ENCODE data around the gene IGF2.

DNA sequence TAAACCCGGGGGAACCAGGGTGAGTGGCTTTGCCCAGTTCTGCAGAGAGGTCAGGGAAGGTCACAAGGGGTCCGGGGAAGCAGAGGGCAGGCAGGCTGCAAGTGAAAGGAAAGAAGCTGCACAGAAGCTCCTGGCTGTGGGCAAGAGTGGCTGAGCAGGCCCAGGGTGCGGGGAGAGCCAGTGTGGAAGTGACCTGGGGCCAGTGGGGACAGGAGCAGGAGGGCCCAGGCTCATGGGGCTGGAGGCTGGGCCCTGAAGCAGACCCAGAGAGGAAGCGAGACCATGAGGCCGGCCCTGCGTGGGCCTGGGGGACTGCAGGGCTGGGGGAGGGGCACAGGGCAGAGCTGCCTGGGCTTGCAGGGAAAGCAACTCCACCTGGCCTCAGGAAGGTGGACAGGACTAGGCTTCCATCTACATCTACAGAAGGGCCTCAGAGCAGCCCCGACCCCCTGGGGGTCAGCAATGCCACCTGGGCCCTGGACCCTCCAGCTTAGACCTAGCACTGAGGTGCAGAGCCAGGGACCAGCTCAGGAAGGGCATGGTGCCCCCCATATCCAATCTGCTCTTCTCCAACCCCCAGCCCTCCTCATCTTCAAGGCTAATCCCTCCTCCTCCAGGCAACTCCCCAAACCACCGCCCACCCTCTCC lies 11.6 kb downstream of the IGF2 start:
- TF ChIP-seq, protein P1, sequence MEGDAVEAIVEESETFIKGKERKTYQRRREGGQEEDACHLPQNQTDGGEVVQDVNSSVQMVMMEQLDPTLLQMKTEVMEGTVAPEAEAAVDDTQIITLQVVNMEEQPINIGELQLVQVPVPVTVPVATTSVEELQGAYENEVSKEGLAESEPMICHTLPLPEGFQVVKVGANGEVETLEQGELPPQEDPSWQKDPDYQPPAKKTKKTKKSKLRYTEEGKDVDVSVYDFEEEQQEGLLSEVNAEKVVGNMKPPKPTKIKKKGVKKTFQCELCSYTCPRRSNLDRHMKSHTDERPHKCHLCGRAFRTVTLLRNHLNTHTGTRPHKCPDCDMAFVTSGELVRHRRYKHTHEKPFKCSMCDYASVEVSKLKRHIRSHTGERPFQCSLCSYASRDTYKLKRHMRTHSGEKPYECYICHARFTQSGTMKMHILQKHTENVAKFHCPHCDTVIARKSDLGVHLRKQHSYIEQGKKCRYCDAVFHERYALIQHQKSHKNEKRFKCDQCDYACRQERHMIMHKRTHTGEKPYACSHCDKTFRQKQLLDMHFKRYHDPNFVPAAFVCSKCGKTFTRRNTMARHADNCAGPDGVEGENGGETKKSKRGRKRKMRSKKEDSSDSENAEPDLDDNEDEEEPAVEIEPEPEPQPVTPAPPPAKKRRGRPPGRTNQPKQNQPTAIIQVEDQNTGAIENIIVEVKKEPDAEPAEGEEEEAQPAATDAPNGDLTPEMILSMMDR (IDR thresholded peaks at IDR 0.05) = no peak
- no peak for TF ChIP-seq POLR2A (IDR thresholded peaks at IDR 0.05)

Data from Peyer's patch (tissue), 4 donors.